Smooth muscle cell (in vitro differentiated cells): ENCODE measurements around the gene SFTPB. TPM values are rescaled to one million over a fixed set of nuclear protein-coding genes. Genes with fewer than 3 reads are reported as not detected.
A peak's percentile ranks its signal among the peaks of the same experiment; 100 is the strongest.

ENCODE experiments used
- DNase-seq: peaks from one replicate; lab custom pipeline; 2025; ENCODE audit not compliant: unreplicated experiment; lab: John Stamatoyannopoulos, UW
- H2AFZ ChIP-seq: fragments of 200-600 bp; sonication (generic); 2 replicates; pipeline ENCODE4 v1.6.0; 2016; ENCODE audit warnings: antibody characterized with exemption, low read depth, mild to moderate bottlenecking
- H3F3A ChIP-seq: fragments of 200-600 bp; sonication (generic); 2 replicates; pipeline ENCODE4 v1.6.0; 2017; ENCODE audit warnings: antibody characterized with exemption, low read depth
- H3K27ac ChIP-seq: fragments of 200-600 bp; sonication (generic); 2 replicates; pipeline ENCODE4 v1.5.1; 2016; ENCODE audit warnings: low read depth, mild to moderate bottlenecking
- H3K27me3 ChIP-seq: fragments of 200-600 bp; sonication (generic); 2 replicates; pipeline ENCODE4 v1.6.1; 2016; ENCODE audit warnings: low read depth, mild to moderate bottlenecking
- H3K36me3 ChIP-seq: fragments of 200-600 bp; sonication (generic); 2 replicates; pipeline ENCODE4 v1.5.1; 2016; ENCODE audit warnings: low read depth
- H3K4me1 ChIP-seq: fragments of 200-600 bp; sonication (generic); 2 replicates; pipeline ENCODE4 v1.5.1; 2016; ENCODE audit warnings: low read depth
- H3K4me2 ChIP-seq: fragments of 200-600 bp; sonication (generic); 2 replicates; pipeline ENCODE4 v1.6.0; 2016; ENCODE audit warnings: mild to moderate bottlenecking
- H3K4me3 ChIP-seq: fragments of 200-600 bp; sonication (generic); 2 replicates; pipeline ENCODE4 v1.5.1; 2016; ENCODE audit warnings: mild to moderate bottlenecking
- H3K79me2 ChIP-seq: fragments of 200-600 bp; sonication (generic); 2 replicates; pipeline ENCODE4 v1.6.0; 2016; ENCODE audit warnings: low read depth, mild to moderate bottlenecking
- H3K9ac ChIP-seq: fragments of 200-600 bp; sonication (generic); 2 replicates; pipeline ENCODE4 v1.6.0; 2016; ENCODE audit warnings: low read depth
- H3K9me3 ChIP-seq: fragments of 200-600 bp; sonication (generic); replicated peaks from 2 replicates; pipeline ENCODE4 v1.5.1; 2016; ENCODE audit warnings: low read depth
- H4K20me1 ChIP-seq: fragments of 200-600 bp; sonication (generic); 2 replicates; pipeline ENCODE4 v1.6.0; 2016; ENCODE audit warnings: low read depth
- CTCF ChIP-seq: fragments of 200-600 bp; sonication (generic); IDR thresholded peaks from 2 replicates; pipeline ENCODE4 v1.5.1; 2017; ENCODE audit warnings: borderline replicate concordance, mild to moderate bottlenecking, antibody characterized with exemption; ENCODE audit not compliant: insufficient read depth, poor library complexity, severe bottlenecking
- WGBS: methylation state at CpG from one replicate; pipeline ENCODE4 v1.1.7; 2016; ENCODE audit warnings: low lambda C conversion rate; 5-methylcytosine and 5-hydroxymethylcytosine counted together
- polyA plus RNA-seq: library from polyadenylated mRNA; unstranded; fragments of >200 nt; fragmentation: Nextera tagmentation; extraction: Ambion mirVana; gene quantifications from 2 replicates; pipeline ENCODE4 v1.2.1, GENCODE V29; 2016
- total RNA-seq: library from RNA; depleted of rRNA; stranded (reverse); fragments of >200 nt; gene quantifications from 2 replicates; pipeline ENCODE4 v1.2.3, GENCODE V29; 2014

Gene SFTPB
- total and polyA plus RNA-seq, 2 experiments from 2014 or later: not detected

- no peak overlapping the region for H3K4me3 ChIP-seq
- peaks cover 34% of the 10 kb centered on the region for H3F3A ChIP-seq
- TF ChIP-seq CTCF: no peak
- no peaks in the 10 kb centered on the region for H3K9me3 ChIP-seq
- H3K4me1 ChIP-seq: peaks cover 4% of the 10 kb centered on the region
- H3K27me3 ChIP-seq: no peaks in the 10 kb centered on the region
- H3K36me3 ChIP-seq: peaks cover 5% of the 10 kb centered on the region
- H3K27ac ChIP-seq: no peak overlapping the region
- no peak overlapping the region for H2AFZ ChIP-seq
- H4K20me1 ChIP-seq: peaks cover 27% of the 10 kb centered on the region
- H3K79me2 ChIP-seq: no peaks in the 10 kb centered on the region
- no peak for DNase-seq
- 94% methylated on average over 3 of the region's 3 CpGs for WGBS
- no peak overlapping the region for H3K4me2 ChIP-seq
- H3K9ac ChIP-seq: no peak overlapping the region
Measured at GRCh38 chr2:85651097-85651496, 16.9 kb downstream of the SFTPB start.

GRCh38 chr2:85650456-85650855 lies 17.5 kb downstream of the SFTPB start:
- H3K36me3 ChIP-seq: peaks cover 6% of the 10 kb centered on the region
- peaks cover 27% of the 10 kb centered on the region for H4K20me1 ChIP-seq
- 91% methylated on average over 4 of the region's 4 CpGs for WGBS
- H2AFZ ChIP-seq: no peak overlapping the region
- DNase-seq: no peak
- no peaks in the 10 kb centered on the region for H3K9me3 ChIP-seq
- no peak overlapping the region for H3K4me2 ChIP-seq
- TF ChIP-seq CTCF: no peak
- H3K4me3 ChIP-seq: no peak overlapping the region
- peaks cover 34% of the 10 kb centered on the region for H3F3A ChIP-seq
- no peak overlapping the region for H3K9ac ChIP-seq
- no peaks in the 10 kb centered on the region for H3K79me2 ChIP-seq
- no peak overlapping the region for H3K27ac ChIP-seq
- H3K27me3 ChIP-seq: no peaks in the 10 kb centered on the region
- peaks cover 4% of the 10 kb centered on the region for H3K4me1 ChIP-seq

GRCh38 chr2:85649201-85650190 lies 18.5 kb downstream of the SFTPB start:
- H3K27ac ChIP-seq: peak overlapping the region; percentile 65
- peak overlapping the region; percentile 47 for H3K4me2 ChIP-seq

More at GRCh38 chr2:85649201-85650190, 18.5 kb downstream of the SFTPB start:
- peaks cover 11% of the 10 kb centered on the region for H3K36me3 ChIP-seq
- H3K9ac ChIP-seq: no peak overlapping the region
- peaks cover 4% of the 10 kb centered on the region for H3K4me1 ChIP-seq
- H3F3A ChIP-seq: peaks cover 34% of the 10 kb centered on the region
- no peaks in the 10 kb centered on the region for H3K79me2 ChIP-seq
- H4K20me1 ChIP-seq: peaks cover 27% of the 10 kb centered on the region
- DNase-seq: no peak
- no peak for TF ChIP-seq CTCF
- WGBS: 51% methylated on average over 9 of the region's 9 CpGs
- H3K9me3 ChIP-seq: no peaks in the 10 kb centered on the region
- no peaks in the 10 kb centered on the region for H3K27me3 ChIP-seq
- no peak overlapping the region for H3K4me3 ChIP-seq
- H2AFZ ChIP-seq: no peak overlapping the region
